GM19324 (cell line): ENCODE results near the gene NDE1.
"Not testable (repeated sequence)": the region's sequence is repeated elsewhere in the genome, so short reads cannot be mapped to it uniquely, and the experiment has no call there.

Experiments used
- ATAC-seq: cut with Tn5 transposase; IDR thresholded peaks from one replicate; pipeline ENCODE4 v1.9.1; 2021; ENCODE audit warnings: mild to moderate bottlenecking, moderate library complexity; ENCODE audit not compliant: unreplicated experiment, low FRiP score

Gene NDE1, protein sequence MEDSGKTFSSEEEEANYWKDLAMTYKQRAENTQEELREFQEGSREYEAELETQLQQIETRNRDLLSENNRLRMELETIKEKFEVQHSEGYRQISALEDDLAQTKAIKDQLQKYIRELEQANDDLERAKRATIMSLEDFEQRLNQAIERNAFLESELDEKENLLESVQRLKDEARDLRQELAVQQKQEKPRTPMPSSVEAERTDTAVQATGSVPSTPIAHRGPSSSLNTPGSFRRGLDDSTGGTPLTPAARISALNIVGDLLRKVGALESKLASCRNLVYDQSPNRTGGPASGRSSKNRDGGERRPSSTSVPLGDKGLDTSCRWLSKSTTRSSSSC

DNA sequence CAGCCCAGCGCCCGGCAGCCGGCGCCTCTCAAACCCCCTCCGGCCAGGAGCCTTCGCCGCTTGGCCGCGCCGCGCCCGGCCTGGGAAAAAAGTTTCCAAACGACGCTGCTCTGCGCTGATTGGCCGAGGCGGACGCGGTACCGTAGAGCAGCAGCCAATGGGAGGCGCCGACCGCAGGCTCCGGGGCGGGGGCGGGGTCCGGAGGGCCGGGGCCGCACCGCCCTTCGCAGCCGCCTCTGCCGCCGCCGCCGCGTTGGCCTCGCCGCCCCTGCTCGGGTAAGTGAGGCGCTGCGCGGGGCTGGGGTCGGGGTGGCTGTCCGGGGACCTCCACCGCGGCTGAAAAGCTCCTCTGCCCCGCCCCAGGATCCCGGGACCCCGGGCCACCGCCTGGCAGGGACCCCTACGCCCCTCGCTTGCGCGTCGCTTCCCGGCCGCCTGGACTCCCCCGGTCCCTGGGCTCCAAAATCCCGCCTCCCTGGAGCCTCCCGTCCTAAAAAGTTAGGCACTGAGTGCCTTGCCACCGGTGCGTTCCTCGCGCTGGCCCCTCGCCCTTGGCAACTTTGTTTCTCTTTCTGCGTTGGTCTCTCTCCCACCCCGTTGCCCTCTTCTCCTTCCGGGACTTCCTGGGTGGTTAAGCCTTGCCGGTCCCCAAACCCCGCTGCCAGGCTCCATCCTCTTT lies at the start of gene NDE1:
TSS of gene NDE1 (plus strand) at position 227 of the 679 bp plus-strand sequence. CDS start 14,534 bp downstream, outside the sequence.
- ATAC-seq, result peak; percentile 86

DNA sequence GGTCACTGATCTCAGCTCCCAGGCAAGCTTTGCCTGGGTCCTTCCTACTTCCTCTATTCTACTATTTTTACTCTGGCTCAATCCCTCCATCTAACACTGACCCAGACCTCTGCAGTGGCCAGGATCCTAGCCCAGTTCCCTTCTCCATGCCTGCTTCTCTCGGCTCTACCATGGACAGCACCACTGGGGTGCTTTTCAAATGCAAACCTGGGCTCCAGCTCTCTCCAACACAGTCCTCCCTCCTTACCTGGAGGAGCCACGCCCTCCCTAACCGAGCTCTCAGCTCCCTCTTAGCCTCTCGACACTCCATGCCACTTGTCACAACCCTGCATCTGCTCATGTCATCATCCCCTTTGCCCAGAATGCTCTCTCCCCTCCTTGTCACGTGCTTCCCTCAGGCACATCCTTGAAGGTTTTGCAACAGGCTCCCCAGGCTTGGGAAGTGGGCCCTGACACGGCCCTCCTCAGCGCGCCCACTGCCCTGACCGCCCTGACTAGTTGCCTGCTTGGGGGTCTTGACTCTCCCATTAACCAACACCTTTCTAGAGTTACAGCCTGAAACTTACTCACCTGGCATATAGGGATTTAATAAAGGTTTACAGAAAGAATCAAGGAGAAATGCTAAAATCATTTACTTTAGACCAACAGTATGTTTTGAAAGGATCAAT lies 48.7 kb upstream of the NDE1 start:
- ATAC-seq, result no peak

DNA sequence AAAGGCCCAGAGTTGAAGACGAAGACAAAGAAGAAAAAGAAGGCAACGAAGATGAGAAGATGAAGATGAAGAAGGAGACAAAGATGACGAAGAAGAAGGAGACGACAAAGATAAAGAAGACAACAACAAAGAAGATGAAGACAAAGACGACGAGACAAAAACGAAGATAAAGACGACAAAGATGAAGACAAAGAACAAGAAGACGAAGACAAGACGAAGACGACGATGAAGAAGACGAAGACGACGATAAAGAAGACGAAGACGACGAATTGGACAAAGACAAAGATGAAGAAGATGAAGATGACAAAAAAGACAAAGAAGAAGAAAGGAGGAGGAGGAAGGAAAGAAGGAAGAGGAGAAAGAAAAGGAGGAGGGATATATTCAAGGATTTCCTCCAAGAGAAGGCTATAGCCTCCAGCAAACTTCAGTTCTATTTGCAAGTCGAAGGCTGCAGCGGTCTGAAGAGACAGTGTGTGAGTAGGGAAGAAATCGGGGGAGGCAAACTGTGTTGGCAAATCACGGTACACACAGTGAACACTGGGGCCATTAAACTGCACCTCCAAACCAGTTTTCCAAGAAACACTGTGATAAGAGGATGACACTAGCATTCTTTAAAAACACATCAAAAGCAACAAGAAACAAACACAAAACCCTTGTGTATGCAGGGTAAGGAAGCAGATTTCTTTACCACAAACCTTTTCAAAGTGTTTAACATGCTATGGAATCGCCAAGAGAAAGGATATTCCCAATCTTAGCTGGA lies 47.6 kb upstream of the NDE1 start:
- no peak for ATAC-seq

DNA sequence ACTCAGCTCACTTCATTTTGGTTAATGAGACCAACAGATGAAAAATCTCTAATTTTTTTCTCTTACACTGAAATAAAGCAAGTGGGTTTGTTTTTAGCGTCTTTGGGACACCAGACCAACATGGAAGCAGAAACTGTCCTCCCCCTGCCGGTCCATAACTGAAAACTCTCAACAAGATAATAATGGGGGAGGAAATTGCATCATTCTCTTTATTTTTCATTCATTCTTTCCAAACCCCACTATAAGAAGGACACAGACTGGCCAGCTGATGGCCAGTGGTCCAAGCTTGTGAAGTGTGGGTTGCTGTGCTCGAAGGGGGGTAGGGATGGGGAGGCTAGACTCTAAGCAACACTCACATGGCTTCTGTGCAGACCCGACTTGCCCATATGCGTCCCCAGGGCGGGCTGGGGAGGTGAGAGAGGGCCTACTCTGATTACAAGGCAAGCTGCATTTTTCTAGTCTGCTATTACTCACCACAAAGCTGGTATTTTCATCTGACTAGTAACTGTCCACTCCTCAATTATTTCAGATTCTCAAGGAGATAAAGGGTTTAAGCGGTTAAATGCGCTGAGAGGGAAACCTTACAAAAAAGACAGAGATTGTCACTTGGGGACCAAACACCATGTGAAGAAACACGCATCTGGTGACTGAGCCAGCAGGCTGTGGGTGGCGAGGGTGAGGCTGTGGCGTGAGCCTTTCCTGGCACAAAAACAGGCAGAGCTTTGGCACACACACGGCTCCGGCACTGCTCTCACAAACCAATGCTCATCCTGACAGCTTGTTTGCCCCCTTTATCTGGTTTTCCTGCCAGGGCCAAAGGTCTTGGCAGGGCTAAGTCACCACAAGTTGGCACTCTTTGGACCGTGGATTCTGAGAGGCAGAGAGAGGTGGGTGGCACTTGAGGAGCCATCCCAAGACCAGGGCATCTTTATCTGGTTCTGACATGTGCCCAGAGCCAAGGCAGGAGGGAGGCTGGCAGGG lies 45.3 kb upstream of the NDE1 start:
- no peak for ATAC-seq

DNA sequence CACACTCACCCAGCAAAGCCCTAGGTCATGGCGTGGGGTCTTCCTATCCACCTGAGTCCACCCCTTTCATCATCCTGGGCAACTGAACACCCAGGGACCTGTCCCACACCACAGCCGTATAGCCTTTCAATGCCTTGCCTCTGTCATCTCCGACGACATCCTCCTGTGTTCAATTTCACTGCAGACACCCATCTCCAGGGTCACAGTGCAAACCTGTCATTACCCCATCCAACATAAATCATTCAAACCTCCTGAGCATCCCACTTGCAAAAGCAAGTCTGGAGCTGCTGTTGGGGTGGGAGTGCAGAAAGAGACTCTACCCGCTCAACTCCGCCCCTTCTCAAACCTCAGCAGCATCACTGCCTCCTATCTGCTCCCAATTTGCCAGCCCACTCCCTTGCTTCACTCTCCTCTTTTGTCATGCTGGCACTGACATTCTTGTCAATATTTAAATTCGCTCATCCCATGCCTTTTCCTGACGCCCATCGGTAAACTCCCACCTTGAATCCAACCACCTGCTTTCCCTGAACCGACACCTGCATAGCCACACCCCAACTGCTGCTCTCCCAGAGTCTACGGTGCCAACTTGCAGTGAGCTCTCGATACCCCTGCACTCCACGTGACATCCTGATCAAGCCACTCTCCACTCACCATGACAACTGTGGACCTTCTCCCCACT lies 44.1 kb upstream of the NDE1 start:
- ATAC-seq, result no peak

DNA sequence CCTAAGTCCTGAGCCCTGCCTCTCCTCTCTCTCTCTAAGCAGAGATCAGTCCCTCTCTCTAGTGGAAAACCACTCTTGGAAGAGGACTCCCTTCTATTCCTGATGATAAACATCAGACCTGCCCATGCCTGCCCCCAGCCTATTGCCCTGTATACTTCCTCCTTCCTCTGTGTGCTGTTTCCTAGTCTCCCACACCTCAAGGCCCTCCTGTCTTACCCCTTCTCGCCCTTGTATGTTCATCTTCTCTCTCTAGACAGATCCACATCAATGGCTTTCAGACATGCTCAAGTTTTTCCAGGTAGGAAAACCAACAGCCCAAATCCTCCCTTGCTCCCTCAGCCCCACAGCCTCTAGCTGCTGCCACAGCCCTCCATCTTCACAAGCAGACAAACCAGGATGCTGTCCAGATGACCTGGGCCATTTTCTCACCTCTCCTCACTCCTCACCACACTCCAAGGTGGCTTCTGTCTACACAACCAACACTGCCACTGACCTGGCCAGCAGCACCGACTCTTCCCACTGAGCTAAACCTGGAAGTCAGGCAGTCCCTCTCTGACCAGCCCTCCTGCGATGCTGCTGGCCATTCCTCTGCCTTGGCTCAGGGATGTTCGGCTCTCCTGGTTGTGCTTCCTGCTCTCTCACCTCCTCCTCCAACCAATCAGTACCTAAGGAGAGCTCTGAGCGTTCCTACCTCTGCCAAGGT lies 43.4 kb upstream of the NDE1 start:
- ATAC-seq, result no peak

DNA sequence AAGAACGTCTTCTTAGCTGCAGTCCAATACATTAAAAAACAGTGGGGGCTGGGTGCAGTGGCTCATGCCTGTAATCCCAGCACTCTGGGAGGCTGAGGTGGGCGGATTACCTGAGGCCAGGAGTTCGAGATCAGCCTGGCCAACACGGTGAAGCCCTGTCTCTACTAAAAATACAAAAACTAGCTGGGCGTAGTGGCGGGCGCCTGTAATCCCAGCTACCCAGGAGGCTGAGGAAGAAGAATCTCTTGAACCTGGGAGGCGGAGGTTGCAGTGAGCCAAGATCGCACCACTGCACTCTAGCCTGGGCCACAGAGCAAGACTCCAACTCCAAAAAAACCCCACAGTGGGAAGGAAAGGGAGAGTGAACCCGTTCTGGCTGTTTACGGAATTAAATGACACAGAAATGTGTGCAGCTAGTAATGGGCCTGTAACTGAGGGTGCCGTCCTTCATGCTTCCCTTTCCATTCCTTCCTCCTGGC lies 42.8 kb upstream of the NDE1 start:
- not testable (repeated sequence) for ATAC-seq

DNA sequence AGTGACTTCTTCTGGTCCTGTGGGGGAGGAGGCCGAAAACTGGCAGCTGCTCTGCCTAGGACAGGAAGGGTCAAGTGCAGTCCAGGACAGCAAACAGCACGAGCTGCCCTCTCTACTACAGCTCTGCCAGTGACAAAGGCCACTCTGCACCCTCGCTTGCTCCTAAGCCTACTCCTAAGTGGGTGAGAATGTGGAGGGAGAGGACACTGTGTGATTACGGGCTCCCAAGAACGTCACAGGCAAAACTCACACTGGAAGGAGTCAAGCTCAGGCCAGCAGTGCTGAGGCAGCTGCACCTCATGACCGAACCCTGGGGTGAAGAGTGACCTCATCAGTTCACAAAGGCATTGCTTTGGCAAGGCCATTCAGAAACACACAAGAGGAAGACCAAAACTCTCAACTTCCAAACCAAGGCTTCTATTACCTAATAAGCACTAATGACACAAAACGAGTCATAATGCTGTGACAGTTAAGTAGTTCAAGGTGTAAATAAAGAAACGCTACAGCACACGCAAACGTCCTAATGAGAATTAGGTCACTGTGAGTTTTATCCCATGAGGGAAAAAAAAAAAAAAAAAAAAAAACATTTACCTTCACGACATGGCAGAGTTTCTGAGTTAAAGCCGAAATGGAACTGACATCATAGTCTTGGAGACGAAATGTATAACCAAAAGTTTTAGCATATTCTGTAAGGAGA lies 42.2 kb upstream of the NDE1 start:
- ATAC-seq, result no peak

DNA sequence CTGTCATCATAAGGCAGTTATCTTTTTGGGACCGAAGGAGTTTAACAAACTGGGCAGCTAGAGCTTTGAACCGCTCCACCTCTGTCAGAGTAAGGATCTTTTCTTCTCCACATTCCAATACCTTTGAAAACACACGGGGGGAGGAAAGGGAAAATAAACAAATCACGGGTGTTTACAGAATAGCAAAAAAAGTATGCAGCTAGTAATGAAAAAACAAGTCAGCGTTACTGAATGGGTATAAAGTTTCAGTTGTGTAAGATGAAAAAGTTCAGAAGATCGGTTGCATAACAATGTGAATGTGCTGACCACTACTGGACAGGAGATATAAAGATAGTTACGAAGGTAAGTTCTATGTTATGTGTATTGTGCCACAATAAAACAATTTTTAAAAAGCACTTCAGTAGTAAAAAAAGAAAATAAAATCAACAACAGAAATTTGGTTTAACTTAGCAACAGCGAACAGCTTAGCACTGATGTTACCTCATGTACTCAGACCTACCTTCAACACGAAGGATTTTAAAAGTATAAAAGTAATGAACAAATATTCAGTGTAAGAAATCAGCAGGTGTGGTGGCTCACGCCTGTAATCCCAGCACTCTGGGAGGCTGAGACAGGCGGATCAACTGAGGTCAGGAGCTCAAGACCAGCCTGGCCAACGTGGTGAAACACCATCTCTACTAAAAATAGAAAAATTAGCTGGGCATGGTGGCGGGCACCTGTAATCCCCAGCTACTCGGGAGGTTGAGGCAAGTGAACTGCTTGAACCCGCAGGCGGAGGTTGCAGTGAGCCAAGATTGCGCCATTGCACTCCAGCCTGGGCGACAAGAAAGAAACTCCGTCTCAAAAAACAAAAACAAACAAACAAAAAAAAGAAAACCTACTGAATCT lies 41.4 kb upstream of the NDE1 start:
- no peak for ATAC-seq

DNA sequence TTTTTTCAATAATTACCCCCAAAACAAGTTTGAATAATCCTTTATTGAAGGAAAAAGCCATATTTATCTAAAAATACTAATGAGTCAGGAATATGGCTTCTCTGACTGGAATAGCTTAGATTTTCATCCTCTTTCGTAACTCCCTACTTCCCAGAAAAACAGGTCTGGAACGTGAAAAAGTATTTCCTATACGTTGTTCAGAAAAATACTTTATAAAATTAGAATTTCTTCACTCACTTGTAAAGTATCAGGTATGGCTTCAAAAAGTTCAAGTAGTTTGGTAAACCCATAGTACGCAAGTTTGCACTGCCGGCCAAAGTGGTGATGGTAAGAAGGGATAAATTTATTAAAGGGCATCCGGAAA lies 40.8 kb upstream of the NDE1 start:
- ATAC-seq, result no peak

DNA sequence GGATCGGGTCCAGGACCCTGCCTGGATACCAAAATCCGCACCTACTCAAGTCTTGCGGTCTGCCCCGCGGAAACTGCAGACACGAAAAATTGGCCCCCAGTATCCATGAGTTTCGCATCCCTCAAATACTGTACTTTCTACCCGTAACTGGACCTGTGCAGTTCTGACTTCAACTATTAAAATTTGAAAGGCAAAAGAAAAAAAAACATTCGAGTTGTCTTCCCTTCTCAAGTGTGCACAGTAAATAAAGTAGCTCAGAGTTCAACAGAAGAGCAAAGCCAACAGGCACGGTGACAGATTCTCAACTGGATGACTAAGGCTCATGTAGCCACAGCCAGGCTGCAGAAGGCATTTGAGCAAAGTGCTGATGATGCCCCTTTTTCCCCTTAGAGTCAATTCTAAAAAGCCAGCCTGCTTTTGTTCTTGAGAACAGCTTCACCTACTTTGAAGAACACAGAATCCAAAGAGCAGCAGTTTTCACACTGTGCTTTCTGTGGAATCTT lies 39.6 kb upstream of the NDE1 start:
- ATAC-seq, result no peak

DNA sequence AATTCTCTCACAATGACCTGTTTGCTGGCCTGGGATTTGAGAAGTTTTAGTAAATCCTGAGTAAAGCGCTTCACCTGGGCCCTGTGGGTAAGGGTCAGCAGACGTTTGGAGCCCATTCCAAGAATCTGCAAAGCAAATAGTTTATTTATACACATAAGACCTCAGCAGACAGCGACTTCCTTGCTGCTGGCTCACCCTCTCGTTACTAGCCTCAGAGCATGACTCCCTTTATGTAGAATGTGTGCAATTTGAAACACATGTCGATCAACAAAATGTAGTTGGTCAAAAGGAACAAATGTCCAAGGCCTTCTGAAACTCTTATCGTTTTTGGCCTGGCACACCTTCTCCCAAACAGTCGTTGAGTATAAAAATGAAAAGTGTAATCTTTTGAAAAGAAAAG lies 38.4 kb upstream of the NDE1 start:
- ATAC-seq, result no peak

DNA sequence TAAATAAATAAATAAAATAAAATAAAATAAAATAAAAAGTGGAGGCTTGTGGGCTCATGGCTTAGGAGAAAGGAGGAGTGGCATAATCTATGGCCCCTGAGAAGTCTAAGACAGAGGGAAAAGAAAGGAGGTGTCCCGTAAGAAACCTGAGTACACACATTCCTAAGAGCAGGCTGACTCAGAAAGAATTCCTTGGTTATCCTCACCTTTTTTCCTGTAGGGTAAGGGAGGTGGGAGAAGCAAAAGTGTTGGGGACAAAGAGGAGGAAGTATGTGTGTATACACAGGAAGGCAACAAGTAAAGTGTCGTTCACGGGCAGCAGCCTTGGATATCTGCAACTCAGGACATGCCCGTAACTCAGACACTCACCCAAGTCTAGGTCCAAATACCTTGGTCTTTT lies 36.4 kb upstream of the NDE1 start:
- no peak for ATAC-seq

DNA sequence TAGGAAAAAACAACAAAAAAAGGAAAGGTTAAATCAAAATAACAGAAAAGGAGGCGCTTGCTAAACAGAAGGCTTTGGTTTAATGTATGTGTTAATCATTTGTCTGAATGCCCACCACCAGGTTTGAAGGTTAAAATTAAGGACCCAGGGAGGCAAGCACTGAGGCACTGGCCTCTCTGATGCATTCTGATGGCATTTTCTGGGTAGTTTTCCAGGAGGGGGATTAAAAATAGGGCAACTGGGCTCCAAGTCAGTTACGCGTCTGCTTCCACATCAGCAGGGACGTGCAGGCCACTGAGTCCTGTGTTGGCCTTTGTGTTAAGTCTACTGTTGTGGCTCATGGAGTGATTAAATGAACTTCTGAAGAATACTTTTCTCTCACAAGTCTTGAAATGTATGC lies 34.0 kb upstream of the NDE1 start:
- ATAC-seq, result no peak

DNA sequence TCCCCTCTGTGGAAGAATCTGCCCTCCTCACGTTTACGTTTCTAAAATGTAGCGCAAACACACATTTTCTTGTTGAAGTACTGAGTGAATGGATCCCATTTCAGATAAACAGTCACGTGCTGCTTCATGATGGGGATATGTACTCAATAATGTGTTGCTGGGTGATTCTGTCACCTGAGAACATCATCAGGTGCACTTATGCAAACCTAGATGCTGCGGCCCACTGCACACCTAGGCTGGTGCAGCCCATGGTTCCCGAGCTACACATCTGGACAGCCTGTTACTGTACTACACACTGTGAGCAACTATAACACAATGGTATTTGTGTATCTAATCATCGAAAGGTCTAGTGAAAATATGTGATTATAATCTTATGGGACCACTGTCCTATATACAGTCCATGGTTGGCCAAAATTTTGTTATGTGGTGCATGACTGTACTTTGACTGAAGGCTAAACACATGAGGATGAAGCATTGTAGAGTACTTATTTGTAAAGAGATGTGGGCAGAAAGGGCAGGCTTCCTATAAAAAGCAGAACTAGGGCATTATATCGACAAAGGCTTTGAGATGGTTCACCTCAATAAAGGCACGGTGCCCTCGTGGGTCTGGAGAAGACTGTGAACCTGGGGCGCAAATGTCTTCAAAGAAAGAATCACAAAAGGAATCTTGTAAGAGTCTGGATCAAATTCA lies 33.4 kb upstream of the NDE1 start:
- no peak for ATAC-seq

DNA sequence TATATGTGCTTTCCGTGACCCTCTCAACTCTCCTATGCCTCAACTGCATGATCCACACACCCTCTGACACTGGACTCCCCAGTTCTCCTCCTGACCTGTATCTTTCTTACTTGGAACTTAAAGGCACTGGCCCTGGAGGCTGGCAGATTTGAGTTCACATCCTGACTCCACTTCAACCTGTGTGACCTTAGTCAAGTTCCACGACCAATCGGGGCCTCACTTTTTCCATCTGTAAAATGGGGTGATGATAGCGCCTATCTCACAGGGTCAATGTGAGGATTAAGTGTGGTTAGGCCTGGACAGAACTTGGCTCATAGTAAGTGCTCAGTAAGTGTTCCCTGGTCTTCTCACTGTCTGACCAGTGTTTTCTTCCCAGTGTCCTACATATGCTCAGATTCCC lies 32.1 kb upstream of the NDE1 start:
- no peak for ATAC-seq
